HepG2 (cell line): ENCODE data around the gene AXIN1. TPM values are rescaled to one million over a fixed set of nuclear protein-coding genes. Genes with fewer than 3 reads are reported as not detected.
A peak's percentile ranks its signal among the peaks of the same experiment; 100 is the strongest.

ENCODE experiments used
- FOXK2 ChIP-seq: fragments of 450-650 bp; IDR thresholded peaks from 2 replicates; pipeline ENCODE4 v1.6.1; 2016
- GLI4 ChIP-seq: sonication (generic); formaldehyde crosslinking; IDR thresholded peaks from 2 replicates; pipeline ENCODE4 v1.5.1; 2020; ENCODE audit warnings: missing genetic modification reagents, mild to moderate bottlenecking, moderate library complexity, borderline replicate concordance
- MYC ChIP-seq: sonication (generic); formaldehyde crosslinking; IDR thresholded peaks from 2 replicates; pipeline ENCODE4 v1.9.0; 2021; ENCODE audit warnings: missing genetic modification reagents, borderline replicate concordance
- MYNN ChIP-seq: sonication (generic); formaldehyde crosslinking; IDR thresholded peaks from 2 replicates; pipeline ENCODE4 v1.4.0; 2020; ENCODE audit warnings: mild to moderate bottlenecking, low read depth, missing genetic modification reagents
- RFX5 ChIP-seq: IDR thresholded peaks from 2 replicates; pipeline ENCODE4 v1.6.1; 2011; ENCODE audit warnings: low read depth, low read length, improper control_type of control experiment
- SMAD9 ChIP-seq: sonication (generic); formaldehyde crosslinking; IDR thresholded peaks from 2 replicates; pipeline ENCODE4 v1.5.1; 2020; ENCODE audit warnings: mild to moderate bottlenecking, missing genetic modification reagents
- ZFX ChIP-seq: sonication (generic); formaldehyde crosslinking; IDR thresholded peaks from 2 replicates; pipeline ENCODE4 v1.4.0; 2020; ENCODE audit warnings: mild to moderate bottlenecking, low read depth, missing genetic modification reagents, moderate library complexity
- ZNF3 ChIP-seq: IDR thresholded peaks from 2 replicates; pipeline ENCODE4 v1.7.0; 2017; ENCODE audit warnings: inconsistent platforms
- ZNF543 ChIP-seq: sonication (generic); formaldehyde crosslinking; IDR thresholded peaks from 2 replicates; pipeline ENCODE4 v1.4.0; 2020; ENCODE audit warnings: mild to moderate bottlenecking, missing genetic modification reagents
- ZSCAN21 ChIP-seq: sonication (generic); formaldehyde crosslinking; IDR thresholded peaks from 2 replicates; pipeline ENCODE4 v1.8.0; 2022; ENCODE audit warnings: mild to moderate bottlenecking, missing genetic modification reagents, moderate library complexity, borderline replicate concordance
- ZZZ3 ChIP-seq: sonication (generic); formaldehyde crosslinking; IDR thresholded peaks from 2 replicates; pipeline ENCODE4 v1.4.0; 2020; ENCODE audit warnings: missing genetic modification reagents, mild to moderate bottlenecking, borderline replicate concordance
- polyA plus RNA-seq, 8 experiments: library from polyadenylated mRNA; depleted of rRNA in 3 of 8; stranded (reverse) in 7 of 8; unstranded in 1 of 8; fragments of >200 nt; fragmentation: Illumina TruSeq in 4 of 8; extraction: Trizol in 4 of 8; gene quantifications; 2 replicates each; pipeline versions ENCODE4 v1.2.1 to v1.2.3, GENCODE V29; 2011 to 2016; ENCODE audit warnings: low read depth in 4 of 8, missing spikeins in 1 of 8, mixed read lengths in 1 of 8; ENCODE audit not compliant: insufficient read depth in 1 of 8
- total RNA-seq, 5 experiments: library from RNA; depleted of rRNA; stranded (reverse); fragments of >200 nt; fragmentation: Illumina TruSeq; extraction: Trizol; gene quantifications; 2 replicates each; pipeline ENCODE4 v1.2.3, GENCODE V29; 2016; ENCODE audit warnings: low read depth in 1 of 5
- TF ChIP-seq, protein P1 (sequence below): sonication (generic); formaldehyde crosslinking; IDR thresholded peaks from 2 replicates; pipeline ENCODE4 v1.4.0; 2020; ENCODE audit warnings: mild to moderate bottlenecking, missing genetic modification reagents
- TF ChIP-seq, protein P2 (sequence below): sonication (generic); formaldehyde crosslinking; IDR thresholded peaks from 2 replicates; pipeline ENCODE4 v1.4.0; 2020; ENCODE audit warnings: mild to moderate bottlenecking, missing genetic modification reagents
- TF ChIP-seq, protein P3 (sequence below): sonication (generic); formaldehyde crosslinking; IDR thresholded peaks from 2 replicates; pipeline ENCODE4 v1.4.0; 2020; ENCODE audit warnings: missing genetic modification reagents
- TF ChIP-seq, protein P4 (sequence below): sonication (generic); formaldehyde crosslinking; IDR thresholded peaks from 2 replicates; pipeline ENCODE4 v1.5.0; 2020; ENCODE audit warnings: missing genetic modification reagents
- TF ChIP-seq, protein P5 (sequence below): sonication (generic); formaldehyde crosslinking; IDR thresholded peaks from 2 replicates; pipeline ENCODE4 v1.9.0; 2021; ENCODE audit warnings: mild to moderate bottlenecking, missing genetic modification reagents

Gene AXIN1
- total and polyA plus RNA-seq, 2 of the 13 experiments (the other 11 are each of a cell fraction or from before 2014, with no cell fraction given), result 24.0 to 26.0 TPM

DNA sequence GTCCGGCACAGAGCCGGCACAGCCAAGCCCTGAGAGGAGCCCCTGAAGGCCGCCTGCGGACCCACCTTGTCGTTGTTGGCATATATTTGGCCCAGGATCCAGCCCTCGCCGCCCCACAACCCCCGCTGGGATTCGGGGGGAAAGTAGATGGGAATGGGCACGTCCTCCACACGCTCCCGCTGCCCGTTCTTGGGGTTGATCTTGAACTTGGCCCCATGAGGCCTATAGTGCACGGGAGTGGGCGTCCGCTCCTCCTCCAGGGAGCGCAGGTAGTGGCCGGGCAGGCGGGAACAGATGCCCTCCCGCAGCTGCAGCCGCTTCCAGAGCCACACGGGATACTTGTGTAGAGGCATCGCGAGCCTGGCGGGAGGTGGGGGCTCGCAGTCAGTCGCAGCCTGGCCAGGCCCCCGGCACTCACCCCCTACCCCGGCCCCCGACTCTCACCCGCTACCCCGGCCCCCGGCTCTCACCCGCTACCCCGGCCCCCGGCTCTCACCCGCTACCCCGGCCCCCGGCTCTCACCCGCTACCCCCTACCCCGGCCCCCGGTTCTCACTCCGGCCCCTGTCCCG, 17.4 kb upstream of the AXIN1 start (continued):
- TF ChIP-seq ZZZ3 (CRISPR knock-in tag) (no peak), GLI4 (CRISPR knock-in tag) (no peak), ZFX (CRISPR knock-in tag) (peak; percentile 53; the same call in 1 of the 2 replicates), FOXK2 (no peak), MYNN (CRISPR knock-in tag) (no peak), SMAD9 (CRISPR knock-in tag) (no peak), ZNF3 (no peak), ZNF543 (CRISPR knock-in tag) (no peak), MYC (peak; percentile 30; the same call in 1 of the 2 replicates), ZSCAN21 (no peak), RFX5 (no peak)
- TF ChIP-seq, protein P1, sequence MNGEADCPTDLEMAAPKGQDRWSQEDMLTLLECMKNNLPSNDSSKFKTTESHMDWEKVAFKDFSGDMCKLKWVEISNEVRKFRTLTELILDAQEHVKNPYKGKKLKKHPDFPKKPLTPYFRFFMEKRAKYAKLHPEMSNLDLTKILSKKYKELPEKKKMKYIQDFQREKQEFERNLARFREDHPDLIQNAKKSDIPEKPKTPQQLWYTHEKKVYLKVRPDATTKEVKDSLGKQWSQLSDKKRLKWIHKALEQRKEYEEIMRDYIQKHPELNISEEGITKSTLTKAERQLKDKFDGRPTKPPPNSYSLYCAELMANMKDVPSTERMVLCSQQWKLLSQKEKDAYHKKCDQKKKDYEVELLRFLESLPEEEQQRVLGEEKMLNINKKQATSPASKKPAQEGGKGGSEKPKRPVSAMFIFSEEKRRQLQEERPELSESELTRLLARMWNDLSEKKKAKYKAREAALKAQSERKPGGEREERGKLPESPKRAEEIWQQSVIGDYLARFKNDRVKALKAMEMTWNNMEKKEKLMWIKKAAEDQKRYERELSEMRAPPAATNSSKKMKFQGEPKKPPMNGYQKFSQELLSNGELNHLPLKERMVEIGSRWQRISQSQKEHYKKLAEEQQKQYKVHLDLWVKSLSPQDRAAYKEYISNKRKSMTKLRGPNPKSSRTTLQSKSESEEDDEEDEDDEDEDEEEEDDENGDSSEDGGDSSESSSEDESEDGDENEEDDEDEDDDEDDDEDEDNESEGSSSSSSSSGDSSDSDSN (CRISPR knock-in tag), result peak; percentile 61; the same call in 1 of the 2 replicates
- TF ChIP-seq, protein P2, sequence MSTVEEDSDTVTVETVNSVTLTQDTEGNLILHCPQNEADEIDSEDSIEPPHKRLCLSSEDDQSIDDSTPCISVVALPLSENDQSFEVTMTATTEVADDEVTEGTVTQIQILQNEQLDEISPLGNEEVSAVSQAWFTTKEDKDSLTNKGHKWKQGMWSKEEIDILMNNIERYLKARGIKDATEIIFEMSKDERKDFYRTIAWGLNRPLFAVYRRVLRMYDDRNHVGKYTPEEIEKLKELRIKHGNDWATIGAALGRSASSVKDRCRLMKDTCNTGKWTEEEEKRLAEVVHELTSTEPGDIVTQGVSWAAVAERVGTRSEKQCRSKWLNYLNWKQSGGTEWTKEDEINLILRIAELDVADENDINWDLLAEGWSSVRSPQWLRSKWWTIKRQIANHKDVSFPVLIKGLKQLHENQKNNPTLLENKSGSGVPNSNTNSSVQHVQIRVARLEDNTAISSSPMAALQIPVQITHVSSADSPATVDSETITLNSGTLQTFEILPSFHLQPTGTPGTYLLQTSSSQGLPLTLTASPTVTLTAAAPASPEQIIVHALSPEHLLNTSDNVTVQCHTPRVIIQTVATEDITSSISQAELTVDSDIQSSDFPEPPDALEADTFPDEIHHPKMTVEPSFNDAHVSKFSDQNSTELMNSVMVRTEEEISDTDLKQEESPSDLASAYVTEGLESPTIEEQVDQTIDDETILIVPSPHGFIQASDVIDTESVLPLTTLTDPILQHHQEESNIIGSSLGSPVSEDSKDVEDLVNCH (CRISPR knock-in tag), result no peak
- TF ChIP-seq, protein P3, sequence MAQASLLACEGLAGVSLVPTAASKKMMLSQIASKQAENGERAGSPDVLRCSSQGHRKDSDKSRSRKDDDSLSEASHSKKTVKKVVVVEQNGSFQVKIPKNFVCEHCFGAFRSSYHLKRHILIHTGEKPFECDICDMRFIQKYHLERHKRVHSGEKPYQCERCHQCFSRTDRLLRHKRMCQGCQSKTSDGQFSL (CRISPR knock-in tag), result no peak
- TF ChIP-seq, protein P4, sequence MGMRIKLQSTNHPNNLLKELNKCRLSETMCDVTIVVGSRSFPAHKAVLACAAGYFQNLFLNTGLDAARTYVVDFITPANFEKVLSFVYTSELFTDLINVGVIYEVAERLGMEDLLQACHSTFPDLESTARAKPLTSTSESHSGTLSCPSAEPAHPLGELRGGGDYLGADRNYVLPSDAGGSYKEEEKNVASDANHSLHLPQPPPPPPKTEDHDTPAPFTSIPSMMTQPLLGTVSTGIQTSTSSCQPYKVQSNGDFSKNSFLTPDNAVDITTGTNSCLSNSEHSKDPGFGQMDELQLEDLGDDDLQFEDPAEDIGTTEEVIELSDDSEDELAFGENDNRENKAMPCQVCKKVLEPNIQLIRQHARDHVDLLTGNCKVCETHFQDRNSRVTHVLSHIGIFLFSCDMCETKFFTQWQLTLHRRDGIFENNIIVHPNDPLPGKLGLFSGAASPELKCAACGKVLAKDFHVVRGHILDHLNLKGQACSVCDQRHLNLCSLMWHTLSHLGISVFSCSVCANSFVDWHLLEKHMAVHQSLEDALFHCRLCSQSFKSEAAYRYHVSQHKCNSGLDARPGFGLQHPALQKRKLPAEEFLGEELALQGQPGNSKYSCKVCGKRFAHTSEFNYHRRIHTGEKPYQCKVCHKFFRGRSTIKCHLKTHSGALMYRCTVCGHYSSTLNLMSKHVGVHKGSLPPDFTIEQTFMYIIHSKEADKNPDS (CRISPR knock-in tag), result no peak
- TF ChIP-seq, protein P5, sequence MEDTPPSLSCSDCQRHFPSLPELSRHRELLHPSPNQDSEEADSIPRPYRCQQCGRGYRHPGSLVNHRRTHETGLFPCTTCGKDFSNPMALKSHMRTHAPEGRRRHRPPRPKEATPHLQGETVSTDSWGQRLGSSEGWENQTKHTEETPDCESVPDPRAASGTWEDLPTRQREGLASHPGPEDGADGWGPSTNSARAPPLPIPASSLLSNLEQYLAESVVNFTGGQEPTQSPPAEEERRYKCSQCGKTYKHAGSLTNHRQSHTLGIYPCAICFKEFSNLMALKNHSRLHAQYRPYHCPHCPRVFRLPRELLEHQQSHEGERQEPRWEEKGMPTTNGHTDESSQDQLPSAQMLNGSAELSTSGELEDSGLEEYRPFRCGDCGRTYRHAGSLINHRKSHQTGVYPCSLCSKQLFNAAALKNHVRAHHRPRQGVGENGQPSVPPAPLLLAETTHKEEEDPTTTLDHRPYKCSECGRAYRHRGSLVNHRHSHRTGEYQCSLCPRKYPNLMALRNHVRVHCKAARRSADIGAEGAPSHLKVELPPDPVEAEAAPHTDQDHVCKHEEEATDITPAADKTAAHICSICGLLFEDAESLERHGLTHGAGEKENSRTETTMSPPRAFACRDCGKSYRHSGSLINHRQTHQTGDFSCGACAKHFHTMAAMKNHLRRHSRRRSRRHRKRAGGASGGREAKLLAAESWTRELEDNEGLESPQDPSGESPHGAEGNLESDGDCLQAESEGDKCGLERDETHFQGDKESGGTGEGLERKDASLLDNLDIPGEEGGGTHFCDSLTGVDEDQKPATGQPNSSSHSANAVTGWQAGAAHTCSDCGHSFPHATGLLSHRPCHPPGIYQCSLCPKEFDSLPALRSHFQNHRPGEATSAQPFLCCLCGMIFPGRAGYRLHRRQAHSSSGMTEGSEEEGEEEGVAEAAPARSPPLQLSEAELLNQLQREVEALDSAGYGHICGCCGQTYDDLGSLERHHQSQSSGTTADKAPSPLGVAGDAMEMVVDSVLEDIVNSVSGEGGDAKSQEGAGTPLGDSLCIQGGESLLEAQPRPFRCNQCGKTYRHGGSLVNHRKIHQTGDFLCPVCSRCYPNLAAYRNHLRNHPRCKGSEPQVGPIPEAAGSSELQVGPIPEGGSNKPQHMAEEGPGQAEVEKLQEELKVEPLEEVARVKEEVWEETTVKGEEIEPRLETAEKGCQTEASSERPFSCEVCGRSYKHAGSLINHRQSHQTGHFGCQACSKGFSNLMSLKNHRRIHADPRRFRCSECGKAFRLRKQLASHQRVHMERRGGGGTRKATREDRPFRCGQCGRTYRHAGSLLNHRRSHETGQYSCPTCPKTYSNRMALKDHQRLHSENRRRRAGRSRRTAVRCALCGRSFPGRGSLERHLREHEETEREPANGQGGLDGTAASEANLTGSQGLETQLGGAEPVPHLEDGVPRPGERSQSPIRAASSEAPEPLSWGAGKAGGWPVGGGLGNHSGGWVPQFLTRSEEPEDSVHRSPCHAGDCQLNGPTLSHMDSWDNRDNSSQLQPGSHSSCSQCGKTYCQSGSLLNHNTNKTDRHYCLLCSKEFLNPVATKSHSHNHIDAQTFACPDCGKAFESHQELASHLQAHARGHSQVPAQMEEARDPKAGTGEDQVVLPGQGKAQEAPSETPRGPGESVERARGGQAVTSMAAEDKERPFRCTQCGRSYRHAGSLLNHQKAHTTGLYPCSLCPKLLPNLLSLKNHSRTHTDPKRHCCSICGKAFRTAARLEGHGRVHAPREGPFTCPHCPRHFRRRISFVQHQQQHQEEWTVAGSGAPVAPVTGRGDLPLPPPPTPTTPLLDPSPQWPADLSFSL (CRISPR knock-in tag), result no peak
